Stimulated activated CD4-positive, alpha-beta T cell treated with anti-CD3 and anti-CD28 coated beads, TNF-alpha, amount 100 ng/mL, for 4 hours (primary cell): Measurements from ENCODE around the gene DOCK11.

ENCODE experiments used
- DNase-seq, 3 experiments: peaks; one replicate each; pipeline ENCODE4 v3.0.0-alpha.2; 2020; ENCODE audit warnings: low read depth in 3 of 3

Gene DOCK11

DNA sequence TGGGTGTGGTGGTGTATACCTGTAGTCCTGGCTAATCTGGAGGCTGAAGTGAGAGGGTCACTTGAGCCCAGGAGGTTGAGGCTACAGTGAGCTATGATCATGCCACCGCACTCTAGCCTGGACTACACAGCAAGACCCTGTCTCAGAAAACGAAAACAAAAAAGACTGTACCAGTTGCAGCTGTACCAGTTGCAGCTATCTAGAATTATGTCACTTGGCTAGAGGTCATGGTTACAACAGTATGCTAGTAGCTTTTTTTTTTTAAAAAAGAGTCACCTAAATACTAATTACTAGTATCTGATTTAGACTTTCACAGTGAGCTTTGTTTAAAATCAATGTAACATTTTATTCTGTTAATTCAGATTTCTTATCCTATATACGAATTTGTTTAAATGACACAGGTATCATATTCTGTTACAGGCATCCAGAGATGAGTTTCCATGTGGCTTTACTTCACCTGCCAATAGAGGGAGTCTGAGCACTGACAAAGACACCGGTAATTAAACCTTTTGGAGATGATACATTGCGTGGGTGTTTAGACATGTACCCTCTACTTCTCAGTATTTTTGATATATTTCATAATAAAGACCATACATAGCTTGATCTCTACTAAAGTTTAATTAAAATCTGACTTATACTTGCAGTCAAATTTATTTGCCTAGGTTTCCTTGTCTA, 131.6 kb downstream of the DOCK11 start:
- no peak for DNase-seq

DNA sequence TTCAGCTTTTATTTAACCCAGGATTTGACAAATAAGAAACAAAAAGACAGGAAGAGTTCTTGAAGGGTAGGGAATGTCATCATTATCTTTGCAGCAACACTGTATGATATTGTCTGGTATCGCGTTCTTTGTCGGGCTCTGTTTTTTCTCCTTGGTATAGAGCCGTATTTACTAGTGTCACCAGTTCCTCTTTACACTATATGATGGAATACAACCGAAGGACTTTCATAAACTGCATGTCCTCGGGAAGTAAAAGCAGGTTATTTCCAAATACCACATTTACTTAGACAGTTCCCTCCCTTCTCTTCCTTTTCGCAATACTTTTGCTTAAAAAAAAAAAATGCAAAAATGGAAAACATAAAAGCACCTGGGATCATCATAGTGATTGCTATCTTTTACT, 135.2 kb downstream of the DOCK11 start:
- no peak for DNase-seq

DNA sequence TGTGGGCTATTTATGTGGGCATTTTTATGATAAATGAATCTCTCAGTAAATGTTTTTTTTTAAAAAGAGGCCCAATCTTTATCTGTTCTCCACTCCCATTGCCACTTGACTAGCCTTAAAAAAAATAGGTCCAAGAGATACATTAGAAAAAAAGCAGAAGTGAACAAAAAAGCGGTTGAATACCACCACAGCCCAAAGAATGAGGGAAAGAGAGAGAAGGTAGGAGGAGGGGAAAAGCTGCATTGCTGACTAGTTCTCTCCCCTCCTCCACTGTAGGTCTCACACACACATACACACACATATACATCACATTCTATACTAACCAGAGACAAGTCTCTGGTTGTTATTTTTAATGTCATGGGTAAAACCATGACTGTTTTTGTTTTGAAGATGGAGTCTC, 136.0 kb downstream of the DOCK11 start:
- no peak for DNase-seq

DNA sequence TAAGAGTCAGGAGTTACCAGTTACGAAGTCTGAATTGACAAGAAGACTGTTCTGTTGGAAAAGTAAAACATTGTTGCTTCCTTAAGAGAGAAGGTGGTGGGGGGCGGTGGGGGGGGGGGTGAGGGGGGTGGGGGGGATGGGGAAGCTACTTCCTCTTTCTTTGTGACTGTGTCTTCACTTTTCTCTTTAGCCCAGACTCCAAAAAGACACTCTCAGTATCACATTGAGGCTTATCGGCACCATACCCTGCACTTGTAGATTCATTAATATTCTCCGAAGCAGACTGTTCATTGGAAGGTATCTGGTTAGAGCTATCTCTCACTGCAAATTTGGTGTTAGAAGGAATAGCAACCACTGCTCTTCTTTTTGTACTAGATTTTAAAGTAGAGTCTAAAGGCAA, 137.2 kb downstream of the DOCK11 start:
- no peak for DNase-seq

DNA sequence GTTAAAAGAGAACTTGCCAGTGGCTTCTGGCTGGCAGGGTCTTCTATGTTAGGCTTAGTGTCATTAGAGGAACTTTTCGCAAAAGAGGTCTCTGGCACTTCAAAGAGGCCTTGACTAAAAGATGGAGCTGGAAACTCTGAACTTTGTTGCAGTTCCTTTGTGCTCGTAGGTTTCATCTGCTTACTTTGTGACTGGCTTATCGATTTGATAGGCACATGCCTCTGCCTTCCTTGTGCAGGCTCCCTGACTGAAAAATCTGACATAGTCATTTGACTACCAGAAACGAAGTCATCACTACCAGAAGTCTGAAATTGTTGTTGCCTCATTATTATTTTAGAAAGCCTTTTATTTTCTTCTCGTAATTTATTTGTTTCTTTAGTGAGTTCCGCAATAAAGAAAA, 137.9 kb downstream of the DOCK11 start:
- DNase-seq: no peak

DNA sequence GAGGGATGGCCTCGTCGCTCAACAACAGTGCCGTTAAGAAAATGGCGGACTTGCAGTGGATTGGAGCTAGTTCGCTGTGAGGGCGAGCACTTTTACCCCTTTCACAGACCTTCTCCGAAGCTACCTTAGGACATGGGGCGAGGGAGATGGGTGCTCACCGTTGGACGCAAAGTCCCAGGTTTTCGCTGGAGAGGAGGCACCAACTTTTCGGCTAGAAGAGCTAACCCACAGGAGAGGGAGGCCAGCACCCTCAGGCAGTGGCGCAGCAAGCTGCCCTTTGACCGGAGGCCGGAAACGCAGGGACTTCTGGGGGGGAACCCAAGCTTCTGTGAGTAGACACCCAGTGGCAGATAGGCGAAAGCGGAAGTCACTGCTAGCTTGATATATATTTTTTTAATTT, 138.7 kb downstream of the DOCK11 start:
- no peak for DNase-seq

DNA sequence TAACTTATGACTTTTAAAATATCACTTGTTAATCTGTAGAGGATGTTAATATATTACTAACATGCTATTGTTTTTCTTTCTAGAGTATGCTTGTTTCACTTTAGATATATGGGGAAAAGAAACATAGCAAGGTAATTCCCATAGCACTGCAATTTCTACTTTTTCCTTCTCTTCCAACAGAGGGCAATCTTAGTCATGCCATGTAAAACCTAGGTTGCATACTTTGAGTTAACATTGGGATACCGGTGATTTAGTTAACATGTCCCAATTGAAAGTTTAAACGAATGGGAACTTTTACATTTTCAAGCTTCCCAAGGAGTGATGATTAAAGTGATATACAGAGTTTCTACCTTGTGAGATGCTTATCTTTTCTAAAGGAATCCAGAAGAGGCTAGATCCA, 142.4 kb downstream of the DOCK11 start:
- no peak for DNase-seq

DNA sequence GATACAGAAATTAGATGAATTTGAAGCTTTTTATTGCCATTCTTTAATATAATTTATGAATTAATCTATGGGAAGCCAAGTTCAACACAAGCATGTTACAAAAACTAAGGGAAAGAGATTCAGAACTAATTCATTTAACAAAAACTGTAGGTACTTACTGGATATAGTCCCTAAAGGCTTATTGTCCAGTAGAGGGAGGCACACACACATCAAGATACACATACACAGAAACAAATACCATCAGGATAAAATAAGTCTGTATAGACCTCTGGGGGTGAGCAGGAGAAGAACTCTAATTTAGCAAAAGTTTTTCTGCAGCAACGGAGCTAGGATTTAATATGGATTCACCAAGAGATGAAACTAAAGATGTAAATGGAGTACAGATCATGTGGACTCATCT, 148.8 kb downstream of the DOCK11 start:
- DNase-seq: no peak

DNA sequence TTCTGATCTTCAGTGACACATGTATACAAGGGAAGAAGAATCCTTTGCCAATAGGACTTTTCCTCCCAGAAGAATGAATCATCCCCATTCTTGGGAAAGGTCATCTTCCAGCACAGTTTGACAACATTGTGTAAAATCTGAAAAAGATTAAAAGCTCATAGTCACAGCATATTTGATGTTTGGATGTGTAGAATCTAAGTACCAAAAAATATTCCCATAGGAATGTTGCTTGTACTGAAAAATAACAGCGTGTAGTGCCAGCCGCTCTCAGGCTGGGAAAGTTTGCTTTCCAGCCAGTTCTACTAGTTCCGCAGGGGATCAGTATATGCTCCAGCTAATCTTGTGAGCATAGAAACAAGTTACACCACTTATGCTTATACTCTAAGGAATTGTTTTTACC, 157.1 kb downstream of the DOCK11 start:
- DNase-seq: no peak

DNA sequence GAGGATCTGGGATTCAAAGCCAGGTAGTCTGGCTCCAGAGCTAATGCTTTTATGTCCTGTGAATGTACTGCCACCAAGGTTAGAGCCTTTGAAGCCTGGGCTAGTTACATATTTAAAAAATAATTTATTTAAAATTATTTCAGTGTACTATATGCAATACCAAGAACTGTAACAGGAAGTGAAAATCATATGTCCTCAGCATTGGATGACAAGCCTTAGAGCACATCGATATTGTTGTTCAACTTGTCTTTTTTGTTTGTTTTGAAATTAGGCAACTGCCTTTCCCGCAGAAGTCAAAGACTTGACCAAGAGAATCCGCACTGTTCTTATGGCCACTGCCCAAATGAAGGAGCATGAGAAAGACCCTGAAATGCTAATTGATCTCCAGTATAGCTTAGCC, 158.7 kb downstream of the DOCK11 start:
- no peak for DNase-seq

DNA sequence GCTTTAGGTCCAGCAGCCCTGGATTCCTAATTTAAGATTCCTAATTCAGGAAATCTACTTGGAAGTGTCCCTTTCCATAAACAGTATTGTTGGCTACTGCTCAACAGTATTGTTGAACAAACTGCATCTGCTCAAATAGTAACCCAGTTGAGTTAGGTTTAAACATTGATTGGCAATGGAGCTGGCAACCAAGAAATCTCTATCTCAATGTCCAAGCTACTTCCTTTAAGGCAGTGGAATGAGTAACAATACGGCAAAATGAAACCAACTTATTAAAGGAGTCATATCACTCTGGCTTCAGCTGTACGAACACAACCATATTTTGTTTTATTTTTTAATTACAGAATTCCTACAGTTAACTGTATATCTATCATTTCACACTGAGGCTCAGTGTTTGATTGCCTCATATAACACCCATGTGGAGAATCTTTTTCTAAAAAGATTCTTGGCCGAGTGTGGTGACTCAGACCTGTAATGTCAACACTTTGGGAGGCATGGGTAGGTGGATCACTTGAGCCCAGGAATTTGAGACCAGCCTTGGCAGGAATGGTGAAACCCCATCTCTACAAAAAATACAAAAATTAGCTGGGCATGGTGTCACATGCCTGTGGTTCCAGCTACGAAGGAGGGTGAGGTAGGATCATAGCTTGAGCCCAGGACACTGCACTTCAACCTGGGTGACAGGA, 160.1 kb downstream of the DOCK11 start:
- DNase-seq: no peak

DNA sequence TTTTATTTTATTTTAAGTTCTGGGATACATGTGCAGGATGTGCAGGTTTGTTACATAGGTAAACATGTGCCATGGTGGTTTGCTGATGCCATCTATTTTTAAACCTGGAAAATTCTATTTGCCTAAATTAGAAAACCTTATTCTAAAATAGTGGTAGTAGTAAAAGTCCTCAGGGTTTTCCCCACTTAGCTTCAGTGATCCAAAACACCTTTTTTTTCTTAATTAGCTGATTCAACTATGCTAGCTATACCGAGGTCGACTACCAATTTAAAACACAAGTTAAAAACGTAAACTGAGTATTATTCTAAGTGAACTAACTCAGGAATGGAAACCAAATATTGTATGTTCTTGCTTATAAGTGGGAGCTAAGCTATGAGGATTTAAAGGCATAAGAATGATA, 161.8 kb downstream of the DOCK11 start:
- DNase-seq: no peak

DNA sequence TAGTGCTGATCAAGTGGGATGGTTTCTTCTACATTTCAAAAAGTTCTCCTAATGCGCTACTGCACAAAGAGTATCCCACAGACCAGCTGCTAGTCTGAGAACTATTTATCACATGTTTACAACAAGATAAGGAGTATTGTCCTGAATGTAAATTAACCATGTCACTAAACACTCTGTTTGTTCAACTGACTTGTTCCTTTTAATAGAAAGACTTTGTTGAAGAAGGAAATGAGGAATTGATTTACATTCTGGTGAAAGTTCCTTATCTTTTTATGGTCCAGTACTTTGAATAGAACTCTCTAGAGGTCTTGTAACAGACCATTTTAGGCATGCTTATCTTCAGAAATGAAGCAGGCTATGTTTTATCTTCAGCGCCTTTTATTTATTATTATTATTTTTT, 164.5 kb downstream of the DOCK11 start:
- no peak for DNase-seq

DNA sequence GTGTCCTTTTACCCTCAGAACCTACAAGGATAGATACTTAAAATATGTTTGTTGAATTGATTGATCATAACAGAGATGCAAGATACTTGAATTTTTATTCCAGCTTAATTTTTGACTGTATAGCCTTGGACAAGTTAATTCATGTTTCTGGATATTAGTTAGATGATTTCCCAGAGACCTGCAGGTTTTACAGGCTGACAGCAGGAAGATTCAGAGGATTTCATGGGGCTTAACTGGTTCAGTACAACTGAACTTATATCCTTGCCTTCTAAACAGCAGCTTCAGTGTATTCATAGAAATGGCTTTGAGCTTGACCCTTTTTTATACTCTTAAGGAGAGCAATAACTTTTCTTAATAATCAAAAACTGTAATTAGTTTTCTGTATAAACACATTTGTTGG, 169.6 kb downstream of the DOCK11 start:
- DNase-seq: no peak

DNA sequence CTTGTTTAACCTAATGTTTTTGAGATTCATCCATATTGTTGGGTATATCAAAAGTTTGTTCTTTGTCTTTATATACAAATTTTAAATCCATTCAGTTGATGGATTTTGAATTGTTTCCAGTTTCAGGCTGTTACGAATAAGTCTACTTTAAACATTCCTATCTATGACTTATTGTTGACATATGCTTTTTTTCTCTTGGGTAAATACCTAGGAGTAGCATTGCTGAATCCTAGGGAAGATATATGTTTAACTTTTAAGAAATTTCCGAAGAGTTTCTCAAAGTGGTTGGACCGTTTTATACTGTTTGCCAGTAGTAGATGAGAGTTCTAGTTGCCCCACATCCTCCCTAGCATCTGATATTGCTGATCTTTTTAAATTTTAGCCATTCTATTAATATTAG, 170.9 kb downstream of the DOCK11 start:
- no peak for DNase-seq

DNA sequence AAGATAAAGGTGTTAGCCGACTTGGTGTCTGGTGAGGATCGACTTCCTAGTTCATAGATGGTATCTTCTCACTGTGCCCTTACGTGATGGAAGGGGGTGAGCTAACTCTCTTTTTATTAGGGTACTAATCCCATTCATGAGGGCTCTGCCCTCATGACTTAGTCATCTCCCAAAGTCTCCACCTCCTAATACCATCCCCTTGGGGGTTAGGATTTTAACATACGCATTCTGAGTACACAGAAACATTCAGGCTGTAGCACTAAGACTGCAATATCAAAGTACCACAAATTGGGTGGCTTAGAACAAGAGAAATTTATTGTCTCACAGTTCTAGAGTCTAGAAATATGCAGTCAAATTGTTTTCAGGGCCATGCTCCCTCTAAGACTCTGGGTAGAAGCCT, 173.8 kb downstream of the DOCK11 start:
- DNase-seq: no peak

DNA sequence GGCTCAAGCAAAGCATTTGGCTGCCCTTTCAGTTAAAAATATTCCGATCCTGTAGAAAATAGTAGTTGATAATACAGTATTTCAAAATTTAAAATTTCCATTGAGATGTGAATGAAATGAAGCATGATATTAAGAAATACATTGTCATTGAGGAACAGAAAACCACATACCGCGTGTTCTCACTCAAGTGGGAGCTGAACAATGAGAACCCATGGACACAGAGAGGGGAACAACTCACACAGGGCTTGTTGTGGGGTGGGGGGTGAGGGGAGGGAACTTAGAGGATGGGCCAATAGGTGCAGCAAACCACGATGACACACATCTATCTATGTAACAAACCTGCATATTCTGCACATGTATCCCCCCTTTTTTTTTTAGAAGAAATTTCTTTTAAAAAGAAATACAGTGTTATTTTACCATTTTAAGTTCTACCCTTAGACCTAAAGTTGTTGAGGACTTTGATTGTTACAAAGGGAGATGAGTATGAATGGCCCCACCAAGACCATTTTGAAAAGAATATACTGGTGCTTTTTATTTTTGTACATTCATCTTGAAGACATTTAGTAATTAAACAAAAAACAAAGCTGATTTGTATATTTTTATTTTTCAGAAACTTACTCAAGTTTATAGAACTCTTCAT, 179.8 kb downstream of the DOCK11 start:
- no peak for DNase-seq

DNA sequence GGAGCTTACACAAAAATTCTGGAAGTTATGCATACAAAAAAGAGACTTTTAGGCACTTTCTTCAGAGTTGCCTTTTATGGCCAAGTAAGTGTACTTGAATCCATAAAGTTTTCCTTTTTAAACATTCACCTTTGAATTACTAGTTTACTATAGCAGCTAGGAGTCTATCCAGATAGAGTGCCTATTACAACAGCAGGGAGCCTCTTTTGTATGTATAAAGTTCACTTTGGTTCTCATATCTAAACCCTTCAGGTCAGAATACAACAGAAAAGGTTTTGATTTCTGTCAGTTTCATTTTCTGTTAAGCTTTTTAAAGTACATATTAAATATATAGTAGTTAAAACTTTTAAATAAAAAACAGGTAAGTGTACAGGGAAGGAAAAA, 180.3 kb downstream of the DOCK11 start:
- no peak for DNase-seq

DNA sequence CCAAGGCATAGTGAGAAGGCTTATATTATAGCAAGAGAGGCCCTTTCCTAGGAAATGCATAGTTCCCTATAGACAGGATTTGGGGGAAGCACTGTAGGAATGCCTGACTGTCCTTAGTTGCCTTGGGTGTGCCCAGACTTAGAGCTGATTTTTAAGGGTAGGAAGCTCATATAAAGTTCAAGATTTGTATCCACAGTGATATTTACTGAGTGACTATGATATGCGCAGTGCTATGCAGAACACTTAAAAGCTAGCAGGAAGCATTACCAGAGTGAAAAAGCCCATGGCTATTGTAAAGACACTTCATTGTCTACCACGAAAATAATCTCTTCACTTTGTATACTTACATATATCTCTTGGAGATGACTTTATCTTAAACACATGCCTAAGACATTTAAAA, 181.7 kb downstream of the DOCK11 start:
- DNase-seq: no peak

DNA sequence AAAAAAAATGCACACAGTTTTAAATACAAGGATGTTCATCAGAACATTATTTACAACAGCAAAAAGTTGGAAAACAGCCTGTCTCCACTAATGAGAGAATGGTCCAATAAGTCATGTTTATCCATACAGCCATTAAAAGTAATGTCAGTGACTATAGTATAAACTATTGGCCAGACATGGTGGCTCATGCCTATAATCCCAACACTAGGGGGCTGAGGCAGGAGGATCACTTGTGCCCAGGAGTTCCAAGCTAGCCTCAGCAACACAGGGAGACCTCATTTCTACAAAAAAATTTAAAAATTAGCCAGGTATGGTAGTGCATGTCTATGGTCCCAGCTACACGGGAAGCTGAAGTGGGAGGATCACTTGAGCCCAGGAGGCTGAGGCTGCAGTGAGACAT, 183.7 kb downstream of the DOCK11 start:
- DNase-seq: no peak

DNA sequence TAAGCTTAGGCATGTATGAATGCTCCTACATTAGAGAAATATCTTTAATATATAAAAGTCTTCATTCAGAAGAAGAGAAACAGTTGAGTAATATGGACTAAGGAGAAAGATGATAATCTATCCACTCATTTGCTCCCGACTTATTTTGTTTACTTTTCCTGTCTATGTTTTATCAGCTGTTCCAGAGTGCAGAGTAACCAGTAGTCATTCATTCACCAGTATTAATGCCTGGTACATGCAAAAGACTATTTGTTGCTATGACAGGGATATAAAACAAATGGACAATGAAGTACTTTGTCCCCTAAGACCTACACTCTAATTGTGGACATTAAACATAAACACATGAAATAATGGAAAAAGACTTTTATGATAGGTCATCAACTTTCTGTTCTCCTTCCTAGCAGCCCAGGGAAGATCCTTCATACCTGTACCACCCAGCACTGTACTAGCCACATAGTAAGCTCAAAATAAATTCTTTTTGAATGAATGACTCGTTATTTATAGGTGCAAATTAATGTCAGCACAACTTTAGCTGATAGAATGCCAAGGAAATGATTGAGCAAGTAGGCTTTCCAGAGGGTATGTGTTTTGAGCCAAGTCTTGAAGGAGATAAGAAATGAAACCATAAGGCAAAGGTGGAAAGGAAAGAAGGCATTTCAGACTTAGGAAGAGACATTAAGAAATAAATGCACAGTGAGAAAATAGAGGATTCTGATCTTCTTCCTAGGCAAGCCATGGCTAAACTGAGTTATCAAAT, 186.8 kb downstream of the DOCK11 start:
- no peak for DNase-seq

DNA sequence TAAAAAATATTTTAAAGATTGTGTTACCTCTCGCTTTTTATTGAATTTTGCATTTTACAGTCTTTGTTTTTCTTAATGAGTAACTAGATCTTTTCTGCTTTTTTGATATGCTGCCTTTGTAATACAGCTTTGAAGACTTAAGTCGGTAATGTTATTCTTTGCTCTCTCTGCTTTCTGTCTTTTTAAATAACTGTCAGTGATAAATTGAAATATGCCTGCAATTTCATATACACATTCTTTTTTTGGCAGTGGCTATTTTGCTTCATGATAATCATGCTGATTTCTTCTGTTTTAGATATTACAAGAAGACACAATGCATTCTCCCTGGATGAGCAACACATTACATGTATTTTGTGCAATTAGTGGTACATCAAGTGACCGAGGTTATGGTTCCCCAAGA, 189.8 kb downstream of the DOCK11 start:
- no peak for DNase-seq

DNA sequence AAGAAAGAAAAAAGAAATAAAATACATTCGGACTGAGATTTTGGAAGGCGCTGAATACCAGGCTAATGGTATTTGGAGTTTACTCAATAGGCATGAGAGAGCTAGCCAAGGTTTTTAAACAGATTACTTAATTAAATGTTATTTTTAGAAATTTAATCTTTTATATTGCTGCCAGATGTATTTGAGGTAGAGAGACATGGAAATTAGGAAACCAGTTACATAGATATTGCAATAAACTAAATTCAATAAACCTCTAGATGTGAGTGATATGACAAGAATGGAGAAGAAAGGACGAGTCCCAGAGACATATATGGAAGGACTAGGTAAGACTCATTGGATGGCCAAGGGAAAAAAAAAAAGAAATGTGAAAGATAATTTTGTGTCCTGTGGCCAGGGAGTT, 193.3 kb downstream of the DOCK11 start:
- DNase-seq: no peak
